Hepatocyte (in vitro differentiated cells): ENCODE results near the gene TANGO2.

Source experiments
- EZH2 ChIP-seq: fragments of 200-600 bp; sonication (generic); IDR thresholded peaks from 2 replicates; pipeline ENCODE4 v1.6.1; 2016; ENCODE audit warnings: antibody characterized with exemption, mild to moderate bottlenecking, borderline replicate concordance
- EZH2phosphoT487 ChIP-seq: fragments of 200-600 bp; sonication (generic); IDR thresholded peaks from one replicate; pipeline ENCODE4 v1.6.1; 2018; ENCODE audit warnings: antibody characterized with exemption, mild to moderate bottlenecking, low read depth, moderate library complexity; ENCODE audit not compliant: unreplicated experiment, severe bottlenecking
- TF ChIP-seq, protein P1 (sequence below): fragments of 200-600 bp; sonication (generic); IDR thresholded peaks from 2 replicates; pipeline ENCODE4 v1.5.1; 2016; ENCODE audit warnings: antibody characterized with exemption, mild to moderate bottlenecking; ENCODE audit not compliant: poor library complexity

DNA sequence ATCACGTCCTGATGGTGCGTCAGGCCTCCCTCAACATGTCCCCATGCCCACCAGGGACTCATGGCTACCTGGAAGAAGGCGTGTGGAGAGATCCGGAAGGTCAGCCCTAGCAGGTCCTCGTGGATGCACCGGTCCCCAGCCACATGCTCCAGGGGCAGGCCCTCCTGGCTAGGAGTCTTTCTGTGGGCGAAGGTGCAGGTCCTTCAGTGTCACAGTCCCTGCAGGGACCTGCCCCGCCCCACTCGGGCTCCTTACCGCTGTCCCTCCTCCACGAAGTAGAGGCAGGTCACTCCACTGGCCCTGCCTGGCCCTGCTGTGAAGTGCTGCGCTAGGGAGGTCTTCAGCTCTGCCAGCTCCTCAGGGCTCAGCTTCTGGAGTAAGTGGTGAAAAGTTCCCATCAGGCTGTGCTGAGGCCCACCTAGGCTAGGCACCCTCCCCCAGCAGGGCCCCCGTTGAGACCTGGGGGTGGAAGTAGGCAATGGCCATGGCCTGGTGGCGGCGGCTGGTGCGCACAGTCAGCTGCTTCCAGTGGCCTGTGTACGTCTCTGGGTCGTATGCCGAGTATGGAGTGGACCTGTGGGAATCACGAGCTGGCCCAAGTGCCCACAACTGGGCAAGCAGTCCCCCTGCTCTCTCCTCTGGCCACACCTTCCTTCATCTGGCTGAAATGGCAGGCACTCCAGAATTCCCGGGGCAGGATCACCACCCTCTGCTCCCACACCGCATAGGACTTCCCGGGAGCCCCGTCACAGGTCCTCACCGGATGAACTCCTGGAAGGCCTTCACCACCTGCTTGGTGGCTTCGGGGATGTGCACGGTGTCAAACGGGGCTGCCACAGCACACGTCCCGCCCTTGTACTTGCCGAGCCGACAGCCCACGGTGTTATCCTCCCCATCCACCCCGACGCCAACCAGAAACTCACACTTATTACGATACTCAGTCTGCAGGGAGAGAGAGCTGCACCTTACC is 93.9 kb downstream of the TANGO2 start:
- no peak for TF ChIP-seq EZH2
- TF ChIP-seq, protein P1, sequence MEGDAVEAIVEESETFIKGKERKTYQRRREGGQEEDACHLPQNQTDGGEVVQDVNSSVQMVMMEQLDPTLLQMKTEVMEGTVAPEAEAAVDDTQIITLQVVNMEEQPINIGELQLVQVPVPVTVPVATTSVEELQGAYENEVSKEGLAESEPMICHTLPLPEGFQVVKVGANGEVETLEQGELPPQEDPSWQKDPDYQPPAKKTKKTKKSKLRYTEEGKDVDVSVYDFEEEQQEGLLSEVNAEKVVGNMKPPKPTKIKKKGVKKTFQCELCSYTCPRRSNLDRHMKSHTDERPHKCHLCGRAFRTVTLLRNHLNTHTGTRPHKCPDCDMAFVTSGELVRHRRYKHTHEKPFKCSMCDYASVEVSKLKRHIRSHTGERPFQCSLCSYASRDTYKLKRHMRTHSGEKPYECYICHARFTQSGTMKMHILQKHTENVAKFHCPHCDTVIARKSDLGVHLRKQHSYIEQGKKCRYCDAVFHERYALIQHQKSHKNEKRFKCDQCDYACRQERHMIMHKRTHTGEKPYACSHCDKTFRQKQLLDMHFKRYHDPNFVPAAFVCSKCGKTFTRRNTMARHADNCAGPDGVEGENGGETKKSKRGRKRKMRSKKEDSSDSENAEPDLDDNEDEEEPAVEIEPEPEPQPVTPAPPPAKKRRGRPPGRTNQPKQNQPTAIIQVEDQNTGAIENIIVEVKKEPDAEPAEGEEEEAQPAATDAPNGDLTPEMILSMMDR, result no peak
- TF ChIP-seq EZH2phosphoT487, result no peak
